ENCODE data around the gene SLX1A. TPM values are rescaled to one million over a fixed set of nuclear protein-coding genes. Genes with fewer than 3 reads are reported as not detected.
"Not testable (repeated sequence)": the region's sequence is repeated elsewhere in the genome, so short reads cannot be mapped to it uniquely, and the experiment has no call there.

The SLX1A gene
- 28.2 to 39.6 TPM (median 30.3 TPM) in 3 replicates for total RNA-seq

DNA sequence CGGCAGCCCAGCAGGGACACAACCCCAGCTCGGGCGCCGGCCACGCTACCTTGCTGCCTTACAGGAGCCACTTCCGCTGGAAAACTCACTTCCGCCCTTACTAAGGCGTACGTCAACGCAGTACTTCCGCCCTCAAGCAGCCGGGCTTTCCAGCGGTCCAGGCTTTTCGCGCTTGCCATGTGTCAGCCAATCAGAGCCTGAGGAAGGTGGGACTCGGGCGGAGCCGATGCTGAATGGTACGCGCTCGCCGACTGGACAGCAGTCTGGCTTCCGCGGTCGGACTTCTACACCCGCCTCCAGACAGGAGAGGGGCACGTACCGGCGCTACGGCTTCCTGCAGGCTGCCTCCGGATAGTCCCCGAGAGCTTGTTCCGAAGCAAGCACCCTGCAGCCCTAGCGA is at the start of gene SLX1A, which contains the start of gene BOLA2B:
Gene SLX1A (plus strand): TSS at position 261 of the 400 bp plus-strand sequence. CDS start 210 bp downstream, outside the sequence.
Gene BOLA2B (minus strand): TSS at position 52 of the 400 bp plus-strand sequence. CDS start 71 bp downstream, outside the sequence.
- H3K9me3 Mint-ChIP-seq; H3K36me3 Mint-ChIP-seq; DNase-seq (ENCODE audit: low spot score in 2 of 2, unreplicated experiment in 2 of 2); H3K4me1 Mint-ChIP-seq; H3K27me3 Mint-ChIP-seq (ENCODE audit: low read depth); H3K27ac Mint-ChIP-seq; H3K4me3 Mint-ChIP-seq: not testable (repeated sequence)

DNA sequence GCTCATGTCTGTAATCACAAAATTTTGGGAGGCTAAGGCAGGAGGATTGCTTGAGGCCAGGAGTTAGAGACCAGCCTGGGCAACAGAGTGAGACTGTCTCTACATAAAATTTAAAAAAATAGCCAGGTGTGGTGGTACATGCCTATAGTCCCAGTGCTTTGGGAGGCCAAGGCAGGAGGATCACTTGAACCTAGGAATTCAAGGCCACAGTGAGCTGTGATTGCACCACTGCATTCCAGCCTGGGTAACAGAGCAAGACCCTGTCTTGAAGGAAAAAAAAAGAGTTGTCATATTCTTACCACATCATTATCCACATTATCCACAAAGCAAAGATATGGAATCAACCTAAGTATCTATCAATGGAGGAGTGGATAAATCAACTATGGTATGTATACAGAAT is 49.7 kb upstream of the SLX1A start:
- Mint-ChIP-seq H3K4me3 (no peak overlapping the region), H3K9me3 (peaks cover under 1% of the 10 kb centered on the region)

GRCh38 chr16:30144917-30145316 is 48.8 kb upstream of the SLX1A start:
- no peak overlapping the region for H3K27ac Mint-ChIP-seq
- DNase-seq (ENCODE audit: low spot score in 2 of 2, unreplicated experiment in 2 of 2): no peak
- peaks cover 2% of the 10 kb centered on the region for H3K36me3 Mint-ChIP-seq
- H3K9me3 Mint-ChIP-seq: peaks cover 7% of the 10 kb centered on the region
- H3K4me3 Mint-ChIP-seq: no peak overlapping the region
- no peaks in the 10 kb centered on the region for H3K27me3 Mint-ChIP-seq (ENCODE audit: low read depth)
- TF ChIP-seq, protein P1, sequence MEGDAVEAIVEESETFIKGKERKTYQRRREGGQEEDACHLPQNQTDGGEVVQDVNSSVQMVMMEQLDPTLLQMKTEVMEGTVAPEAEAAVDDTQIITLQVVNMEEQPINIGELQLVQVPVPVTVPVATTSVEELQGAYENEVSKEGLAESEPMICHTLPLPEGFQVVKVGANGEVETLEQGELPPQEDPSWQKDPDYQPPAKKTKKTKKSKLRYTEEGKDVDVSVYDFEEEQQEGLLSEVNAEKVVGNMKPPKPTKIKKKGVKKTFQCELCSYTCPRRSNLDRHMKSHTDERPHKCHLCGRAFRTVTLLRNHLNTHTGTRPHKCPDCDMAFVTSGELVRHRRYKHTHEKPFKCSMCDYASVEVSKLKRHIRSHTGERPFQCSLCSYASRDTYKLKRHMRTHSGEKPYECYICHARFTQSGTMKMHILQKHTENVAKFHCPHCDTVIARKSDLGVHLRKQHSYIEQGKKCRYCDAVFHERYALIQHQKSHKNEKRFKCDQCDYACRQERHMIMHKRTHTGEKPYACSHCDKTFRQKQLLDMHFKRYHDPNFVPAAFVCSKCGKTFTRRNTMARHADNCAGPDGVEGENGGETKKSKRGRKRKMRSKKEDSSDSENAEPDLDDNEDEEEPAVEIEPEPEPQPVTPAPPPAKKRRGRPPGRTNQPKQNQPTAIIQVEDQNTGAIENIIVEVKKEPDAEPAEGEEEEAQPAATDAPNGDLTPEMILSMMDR (IDR thresholded peaks at IDR 0.05; ENCODE audit: unreplicated experiment): no peak
- H3K4me1 Mint-ChIP-seq: no peaks in the 10 kb centered on the region

More for the DNA sequence above, 49.7 kb upstream of the SLX1A start:
- DNase-seq (ENCODE audit: low spot score in 2 of 2, unreplicated experiment in 2 of 2): no peak
- Mint-ChIP-seq H3K27me3 (ENCODE audit: low read depth) (no peaks in the 10 kb centered on the region), H3K27ac (no peak overlapping the region), H3K36me3 (no peaks in the 10 kb centered on the region), H3K4me1 (no peaks in the 10 kb centered on the region)
- TF ChIP-seq, protein P1 (IDR thresholded peaks at IDR 0.05; ENCODE audit: unreplicated experiment): no peak

GRCh38 chr16:30145657-30146056 is 48.0 kb upstream of the SLX1A start:
- Mint-ChIP-seq H3K4me1 (no peaks in the 10 kb centered on the region), H3K36me3 (peaks cover 2% of the 10 kb centered on the region), H3K4me3 (no peak overlapping the region), H3K27ac (no peak overlapping the region), H3K27me3 (ENCODE audit: low read depth) (no peaks in the 10 kb centered on the region), H3K9me3 (peaks cover 7% of the 10 kb centered on the region)
- DNase-seq (ENCODE audit: low spot score in 2 of 2, unreplicated experiment in 2 of 2): no peak
- TF ChIP-seq, protein P1 (IDR thresholded peaks at IDR 0.05; ENCODE audit: unreplicated experiment): no peak

GRCh38 chr16:30147843-30148510 is 45.7 kb upstream of the SLX1A start:
- no peaks in the 10 kb centered on the region for H3K4me1 Mint-ChIP-seq
- no peak overlapping the region for H3K4me3 Mint-ChIP-seq
- DNase-seq (ENCODE audit: low spot score in 2 of 2, unreplicated experiment in 2 of 2): no peak
- peaks cover 7% of the 10 kb centered on the region for H3K9me3 Mint-ChIP-seq
- TF ChIP-seq, protein P1 (IDR thresholded peaks at IDR 0.05; ENCODE audit: unreplicated experiment): no peak
- peaks cover 2% of the 10 kb centered on the region for H3K36me3 Mint-ChIP-seq
- no peaks in the 10 kb centered on the region for H3K27me3 Mint-ChIP-seq (ENCODE audit: low read depth)
- no peak overlapping the region for H3K27ac Mint-ChIP-seq

DNA sequence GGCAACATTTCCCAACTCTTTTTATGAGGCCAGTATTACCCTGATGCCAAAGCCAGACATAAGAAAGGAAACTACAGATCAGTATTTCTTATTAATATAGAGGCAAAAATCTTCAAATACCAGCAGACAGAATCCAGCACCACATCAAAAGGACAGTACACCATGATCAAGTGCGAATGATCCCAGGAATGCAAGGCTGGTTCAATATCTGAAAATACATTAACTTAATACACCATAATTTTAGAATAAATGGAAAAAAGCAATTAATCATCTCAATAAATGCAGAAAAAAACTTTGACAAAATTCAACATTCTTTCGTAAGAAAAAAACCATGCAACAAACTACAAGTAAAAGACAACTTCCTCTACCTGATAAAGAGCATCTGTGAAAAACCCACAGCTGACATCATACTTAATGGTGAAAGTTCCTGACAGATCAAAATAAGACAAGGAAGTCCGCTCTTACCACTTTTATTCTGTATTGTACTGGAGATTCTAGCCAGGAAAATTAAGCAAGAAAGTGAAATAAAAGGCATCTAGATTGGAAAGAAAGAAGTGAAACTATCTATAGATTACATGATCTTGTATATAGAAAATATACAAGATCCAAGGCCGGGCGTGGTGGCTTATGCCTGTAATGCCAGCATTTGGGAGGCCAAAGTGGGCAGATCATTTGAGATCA is 44.3 kb upstream of the SLX1A start:
- DNase-seq (ENCODE audit: low spot score in 2 of 2, unreplicated experiment in 2 of 2): no peak
- H3K9me3 Mint-ChIP-seq: peaks cover 12% of the 10 kb centered on the region
- no peaks in the 10 kb centered on the region for H3K27me3 Mint-ChIP-seq (ENCODE audit: low read depth)
- H3K27ac Mint-ChIP-seq: no peak overlapping the region
- TF ChIP-seq, protein P1 (IDR thresholded peaks at IDR 0.05; ENCODE audit: unreplicated experiment): no peak
- H3K4me1 Mint-ChIP-seq: no peaks in the 10 kb centered on the region
- H3K4me3 Mint-ChIP-seq: no peak overlapping the region
- H3K36me3 Mint-ChIP-seq: peaks cover 2% of the 10 kb centered on the region

All from mesothelial cell of epicardium (in vitro differentiated cells).